ENCODE data around the gene AMIGO3. TPM values are rescaled to one million over a fixed set of nuclear protein-coding genes. Genes with fewer than 3 reads are reported as not detected.

Gene AMIGO3
- total and polyA plus RNA-seq, 2 donors from 2014 or later: 0.73 TPM; not detected in 1

GRCh38 chr3:49725906-49726681, 6.6 kb upstream of the AMIGO3 start:
- Histone ChIP-seq H3K4me3 (ENCODE audit: low read length in 3 of 3) (no peak overlapping the region), H3K4me1 (ENCODE audit: control insufficient read depth in 2 of 3, insufficient read depth in 2 of 3, low read depth in 1 of 3, low read length in 3 of 3) (peaks cover 0 to 27% (median 12%) of the 10 kb centered on the region in 3 donors), H3K9ac (ENCODE audit: low read length in 3 of 3) (peak overlapping the region in 1 of 3 donors; percentile 8), H3K27me3 (ENCODE audit: control insufficient read depth, insufficient read depth, low read length) (no peaks in the 10 kb centered on the region), H3K9me3 (ENCODE audit: control insufficient read depth in 2 of 3, insufficient read depth in 1 of 3, low read length in 3 of 3) (no peaks in the 10 kb centered on the region), H3K36me3 (ENCODE audit: control insufficient read depth in 2 of 3, insufficient read depth in 3 of 3, low read length in 3 of 3) (peaks cover 4 to 27% (median 14%) of the 10 kb centered on the region in 3 donors), H3K27ac (ENCODE audit: low read depth in 2 of 2, low read length in 2 of 2) (peak overlapping the region in 1 of 2 donors; percentile 3)
- DNase-seq: peak in 2 of 5 donors; percentile 33 to 74
- no peak for FAIRE-seq
- intact Hi-C loops (cut with DNase I): no loop called here
- no peak for TF ChIP-seq CTCF (IDR thresholded peaks at IDR 0.05; ENCODE audit: borderline replicate concordance, extremely low read depth, insufficient read depth)

- H3K27me3 ChIP-seq (ENCODE audit: control insufficient read depth, insufficient read depth, low read length): no peaks in the 10 kb centered on the region
- H3K4me3 ChIP-seq (ENCODE audit: low read length in 3 of 3): peak overlapping the region; percentile 44 to 69 (median 49)
- FAIRE-seq (no peak), DNase-seq (peak in 2 of 5 donors; percentile 75 to 79)
- no peak for TF ChIP-seq CTCF (IDR thresholded peaks at IDR 0.05; ENCODE audit: borderline replicate concordance, extremely low read depth, insufficient read depth)
- no peaks in the 10 kb centered on the region for H3K9me3 ChIP-seq (ENCODE audit: control insufficient read depth in 2 of 3, insufficient read depth in 1 of 3, low read length in 3 of 3)
- peak overlapping the region; percentile 84 to 93 for H3K27ac ChIP-seq (ENCODE audit: low read depth in 2 of 2, low read length in 2 of 2)
- intact Hi-C loops (cut with DNase I): no loop called here
- H3K4me1 ChIP-seq (ENCODE audit: control insufficient read depth in 2 of 3, insufficient read depth in 2 of 3, low read depth in 1 of 3, low read length in 3 of 3): peaks cover 0 to 27% (median 12%) of the 10 kb centered on the region in 3 donors
- H3K36me3 ChIP-seq (ENCODE audit: control insufficient read depth in 2 of 3, insufficient read depth in 3 of 3, low read length in 3 of 3): peaks cover 2 to 26% (median 16%) of the 10 kb centered on the region in 3 donors
- peak overlapping the region in 2 of 3 donors; percentile 63 to 86 for H3K9ac ChIP-seq (ENCODE audit: low read length in 3 of 3)
Measured at GRCh38 chr3:49724586-49724985, 5.1 kb upstream of the AMIGO3 start.

GRCh38 chr3:49723628-49724551, 4.4 kb upstream of the AMIGO3 start, which contains the start of gene GMPPB:
TSS of gene GMPPB (minus strand) at chr3:49723951. CDS start at chr3:49723726, 225 bp downstream.
- FAIRE-seq (no peak), DNase-seq (peak; percentile 97 to 99 (median 98))
- Histone ChIP-seq H3K9me3 (ENCODE audit: control insufficient read depth in 2 of 3, insufficient read depth in 1 of 3, low read length in 3 of 3) (no peaks in the 10 kb centered on the region), H3K27me3 (ENCODE audit: control insufficient read depth, insufficient read depth, low read length) (no peaks in the 10 kb centered on the region), H3K4me1 (ENCODE audit: control insufficient read depth in 2 of 3, insufficient read depth in 2 of 3, low read depth in 1 of 3, low read length in 3 of 3) (peaks cover 0 to 32% (median 12%) of the 10 kb centered on the region in 3 donors), H3K9ac (ENCODE audit: low read length in 3 of 3) (peak within 1 kb of the TSS; percentile 72 to 96 (median 95)), H3K36me3 (ENCODE audit: control insufficient read depth in 2 of 3, insufficient read depth in 3 of 3, low read length in 3 of 3) (peaks cover 2 to 26% (median 16%) of the 10 kb centered on the region in 3 donors), H3K27ac (ENCODE audit: low read depth in 2 of 2, low read length in 2 of 2) (peak within 1 kb of the TSS; percentile 93 to 95), H3K4me3 (ENCODE audit: low read length in 3 of 3) (peak within 1 kb of the TSS; percentile 79 to 93 (median 91))
- intact Hi-C loops (cut with DNase I): no loop called here
- TF ChIP-seq CTCF (IDR thresholded peaks at IDR 0.05; ENCODE audit: borderline replicate concordance, extremely low read depth, insufficient read depth): no peak

Data from kidney (tissue), 14 donors.